Measurements from ENCODE around the gene ZNF728. TPM values are rescaled to one million over a fixed set of nuclear protein-coding genes. Genes with fewer than 3 reads are reported as not detected.
"Not testable (repeated sequence)": the region's sequence is repeated elsewhere in the genome, so short reads cannot be mapped to it uniquely, and the experiment has no call there.

The ZNF728 gene
- total RNA-seq, 1 experiment from 2014 or later = not detected

DNA sequence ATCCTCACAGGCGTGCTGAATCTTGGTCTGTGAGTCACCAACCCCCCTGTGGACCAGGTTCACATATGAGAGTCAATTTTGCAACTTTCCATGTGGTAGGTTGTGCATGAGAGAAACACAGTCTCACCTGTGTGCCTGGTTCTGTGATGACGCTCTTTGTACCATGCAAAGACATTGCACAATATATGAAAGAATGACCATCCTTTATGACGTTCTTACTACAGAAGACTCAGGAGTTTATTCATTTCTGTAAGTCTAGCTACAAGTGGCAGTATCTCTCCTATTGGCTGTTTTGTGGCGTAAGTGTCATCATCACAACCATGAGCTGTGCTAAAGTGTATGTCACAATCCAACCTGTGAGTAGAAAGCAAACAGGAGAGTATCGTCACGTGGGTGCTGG, 43.8 kb upstream of the ZNF728 start:
- POLR2A ChIA-PET (ENCODE audit: low non-redundant PET) = no interaction called here
- Histone ChIP-seq H3K9me3 (ENCODE audit: low read depth, low read length, poor library complexity, severe bottlenecking) (peaks cover 45% of the 10 kb centered on the region), H3K27me3 (replicated peaks; ENCODE audit: insufficient read depth, low read depth, low read length, poor library complexity) (no peaks in the 10 kb centered on the region), H3K27ac (ENCODE audit: low read depth, low read length, poor library complexity, severe bottlenecking) (no peak overlapping the region), H3K36me3 (ENCODE audit: insufficient read depth, low read length, poor library complexity, severe bottlenecking) (no peaks in the 10 kb centered on the region), H3K4me1 (ENCODE audit: insufficient read depth, low read length, poor library complexity, severe bottlenecking) (no peaks in the 10 kb centered on the region), H3K4me3 (ENCODE audit: low read depth, low read length, poor library complexity, severe bottlenecking) (no peak overlapping the region)
- CTCF ChIA-PET = no interaction called here
- BruUV-seq (replicated peaks) = no TSS peak
- TF ChIP-seq EZH2 (IDR thresholded peaks at IDR 0.05; ENCODE audit: borderline replicate concordance, low read depth, low read length, poor library complexity, severe bottlenecking) = no peak
- TF ChIP-seq, protein P1, sequence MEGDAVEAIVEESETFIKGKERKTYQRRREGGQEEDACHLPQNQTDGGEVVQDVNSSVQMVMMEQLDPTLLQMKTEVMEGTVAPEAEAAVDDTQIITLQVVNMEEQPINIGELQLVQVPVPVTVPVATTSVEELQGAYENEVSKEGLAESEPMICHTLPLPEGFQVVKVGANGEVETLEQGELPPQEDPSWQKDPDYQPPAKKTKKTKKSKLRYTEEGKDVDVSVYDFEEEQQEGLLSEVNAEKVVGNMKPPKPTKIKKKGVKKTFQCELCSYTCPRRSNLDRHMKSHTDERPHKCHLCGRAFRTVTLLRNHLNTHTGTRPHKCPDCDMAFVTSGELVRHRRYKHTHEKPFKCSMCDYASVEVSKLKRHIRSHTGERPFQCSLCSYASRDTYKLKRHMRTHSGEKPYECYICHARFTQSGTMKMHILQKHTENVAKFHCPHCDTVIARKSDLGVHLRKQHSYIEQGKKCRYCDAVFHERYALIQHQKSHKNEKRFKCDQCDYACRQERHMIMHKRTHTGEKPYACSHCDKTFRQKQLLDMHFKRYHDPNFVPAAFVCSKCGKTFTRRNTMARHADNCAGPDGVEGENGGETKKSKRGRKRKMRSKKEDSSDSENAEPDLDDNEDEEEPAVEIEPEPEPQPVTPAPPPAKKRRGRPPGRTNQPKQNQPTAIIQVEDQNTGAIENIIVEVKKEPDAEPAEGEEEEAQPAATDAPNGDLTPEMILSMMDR (conservative IDR thresholded peaks at IDR 0.05; ENCODE audit: low read depth, low read length) = no peak
- intact Hi-C loops (cut with micrococcal nuclease; ENCODE audit: unreplicated experiment) = no loop called here
- no peak for DNase-seq (ENCODE audit: low spot score)

DNA sequence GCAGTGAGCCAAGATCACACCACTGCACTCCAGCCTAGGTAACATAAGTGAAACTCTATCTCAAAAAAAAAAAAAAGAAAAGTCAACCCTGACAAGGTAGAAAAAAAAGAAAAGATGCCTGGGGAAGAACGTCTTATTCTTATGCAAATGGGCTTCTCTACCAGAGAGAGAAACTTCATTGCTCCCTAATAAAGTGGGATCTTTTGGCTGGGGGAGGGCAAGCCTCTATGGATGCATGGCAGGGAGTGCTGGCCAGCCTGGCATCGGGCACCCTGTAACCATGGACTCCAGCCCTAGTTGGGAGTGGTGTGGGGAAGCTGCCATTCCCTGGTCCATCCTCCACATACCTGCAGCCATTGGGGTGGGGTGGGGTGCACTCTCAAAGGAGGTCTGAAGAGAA, 30.7 kb upstream of the ZNF728 start:
- no peak for TF ChIP-seq EZH2 (IDR thresholded peaks at IDR 0.05; ENCODE audit: borderline replicate concordance, low read depth, low read length, poor library complexity, severe bottlenecking)
- TF ChIP-seq, protein P1 (conservative IDR thresholded peaks at IDR 0.05; ENCODE audit: low read depth, low read length) = no peak
- CTCF ChIA-PET = no interaction called here
- intact Hi-C loops (cut with micrococcal nuclease; ENCODE audit: unreplicated experiment) = no loop called here
- no peak overlapping the region for H3K4me3 ChIP-seq (ENCODE audit: low read depth, low read length, poor library complexity, severe bottlenecking)
- H3K36me3 ChIP-seq (ENCODE audit: insufficient read depth, low read length, poor library complexity, severe bottlenecking) = no peaks in the 10 kb centered on the region
- POLR2A ChIA-PET (ENCODE audit: low non-redundant PET) = no interaction called here
- BruUV-seq (replicated peaks) = no TSS peak
- no peaks in the 10 kb centered on the region for H3K27me3 ChIP-seq (replicated peaks; ENCODE audit: insufficient read depth, low read depth, low read length, poor library complexity)
- H3K27ac ChIP-seq (ENCODE audit: low read depth, low read length, poor library complexity, severe bottlenecking) = no peak overlapping the region
- no peak for DNase-seq (ENCODE audit: low spot score)
- peaks cover 6% of the 10 kb centered on the region for H3K9me3 ChIP-seq (ENCODE audit: low read depth, low read length, poor library complexity, severe bottlenecking)
- no peaks in the 10 kb centered on the region for H3K4me1 ChIP-seq (ENCODE audit: insufficient read depth, low read length, poor library complexity, severe bottlenecking)

DNA sequence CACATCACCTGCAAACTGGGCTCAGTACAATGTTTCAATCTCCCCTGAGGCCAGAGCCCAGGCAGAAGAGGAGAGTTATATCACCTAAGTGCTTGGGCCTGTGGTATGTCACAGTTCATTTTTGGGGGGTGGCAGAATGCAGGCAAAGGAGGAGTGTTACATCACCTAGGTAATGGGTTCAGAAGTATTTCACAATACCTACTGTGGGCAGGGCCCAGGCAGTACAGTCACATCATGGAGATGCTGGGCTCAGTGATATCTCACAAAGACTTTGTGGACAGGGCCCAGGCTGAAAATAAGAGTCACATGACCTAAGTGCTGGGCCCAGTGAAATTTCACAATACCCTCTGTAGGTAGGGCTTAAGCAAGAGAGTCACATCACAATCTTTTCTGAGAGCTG, 12.7 kb upstream of the ZNF728 start:
- Histone ChIP-seq H3K9me3 (ENCODE audit: low read depth, low read length, poor library complexity, severe bottlenecking) (peaks cover 21% of the 10 kb centered on the region), H3K27ac (ENCODE audit: low read depth, low read length, poor library complexity, severe bottlenecking) (no peak overlapping the region), H3K36me3 (ENCODE audit: insufficient read depth, low read length, poor library complexity, severe bottlenecking) (no peaks in the 10 kb centered on the region), H3K4me3 (ENCODE audit: low read depth, low read length, poor library complexity, severe bottlenecking) (no peak overlapping the region), H3K27me3 (replicated peaks; ENCODE audit: insufficient read depth, low read depth, low read length, poor library complexity) (no peaks in the 10 kb centered on the region), H3K4me1 (ENCODE audit: insufficient read depth, low read length, poor library complexity, severe bottlenecking) (no peaks in the 10 kb centered on the region)
- intact Hi-C loops (cut with micrococcal nuclease; ENCODE audit: unreplicated experiment) = no loop called here
- no TSS peak for BruUV-seq (replicated peaks)
- no peak for TF ChIP-seq EZH2 (IDR thresholded peaks at IDR 0.05; ENCODE audit: borderline replicate concordance, low read depth, low read length, poor library complexity, severe bottlenecking)
- TF ChIP-seq, protein P1 (conservative IDR thresholded peaks at IDR 0.05; ENCODE audit: low read depth, low read length) = no peak
- ChIA-PET CTCF (no interaction called here), POLR2A (ENCODE audit: low non-redundant PET) (no interaction called here)
- no peak for DNase-seq (ENCODE audit: low spot score)

DNA sequence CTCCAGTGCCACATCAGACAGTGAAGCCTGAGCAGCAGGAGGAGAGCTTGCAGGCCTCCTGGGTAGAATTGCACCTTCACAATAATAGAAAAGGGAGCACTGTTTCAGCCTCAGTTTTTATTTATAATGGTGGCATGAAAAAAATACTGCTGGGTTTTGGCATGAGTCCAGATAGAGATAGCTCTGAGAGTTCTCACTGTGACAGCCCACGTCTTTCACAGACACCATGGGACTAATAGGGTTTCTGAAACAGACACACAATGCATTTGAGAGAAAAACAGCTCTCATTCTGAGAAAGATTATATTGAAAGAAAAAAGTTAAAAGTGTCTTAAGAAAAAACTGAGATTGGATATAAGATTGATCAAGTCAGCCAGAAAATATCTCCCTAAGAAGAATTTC, 8.0 kb downstream of the ZNF728 start:
- POLR2A ChIA-PET (ENCODE audit: low non-redundant PET); CTCF ChIA-PET; H3K27me3 ChIP-seq (replicated peaks; ENCODE audit: insufficient read depth, low read depth, low read length, poor library complexity); intact Hi-C loops (cut with micrococcal nuclease; ENCODE audit: unreplicated experiment); BruUV-seq (replicated peaks); H3K4me1 ChIP-seq (ENCODE audit: insufficient read depth, low read length, poor library complexity, severe bottlenecking); H3K27ac ChIP-seq (ENCODE audit: low read depth, low read length, poor library complexity, severe bottlenecking); H3K36me3 ChIP-seq (ENCODE audit: insufficient read depth, low read length, poor library complexity, severe bottlenecking); H3K4me3 ChIP-seq (ENCODE audit: low read depth, low read length, poor library complexity, severe bottlenecking); DNase-seq (ENCODE audit: low spot score): not testable (repeated sequence)
- peaks cover 33% of the 10 kb centered on the region for H3K9me3 ChIP-seq (ENCODE audit: low read depth, low read length, poor library complexity, severe bottlenecking)
